GM20000 (cell line): ENCODE measurements around the gene VAV2.

Experiments
- DNase-seq: peaks from one replicate; pipeline ENCODE4 v3.0.0; 2012; ENCODE audit warnings: low spot score
- CTCF ChIP-seq: IDR thresholded peaks from 2 replicates; pipeline ENCODE4 v1.5.1; 2012; ENCODE audit warnings: mild to moderate bottlenecking, control low read depth; ENCODE audit errors: extremely low read depth, missing control alignments

The VAV2 gene

DNA sequence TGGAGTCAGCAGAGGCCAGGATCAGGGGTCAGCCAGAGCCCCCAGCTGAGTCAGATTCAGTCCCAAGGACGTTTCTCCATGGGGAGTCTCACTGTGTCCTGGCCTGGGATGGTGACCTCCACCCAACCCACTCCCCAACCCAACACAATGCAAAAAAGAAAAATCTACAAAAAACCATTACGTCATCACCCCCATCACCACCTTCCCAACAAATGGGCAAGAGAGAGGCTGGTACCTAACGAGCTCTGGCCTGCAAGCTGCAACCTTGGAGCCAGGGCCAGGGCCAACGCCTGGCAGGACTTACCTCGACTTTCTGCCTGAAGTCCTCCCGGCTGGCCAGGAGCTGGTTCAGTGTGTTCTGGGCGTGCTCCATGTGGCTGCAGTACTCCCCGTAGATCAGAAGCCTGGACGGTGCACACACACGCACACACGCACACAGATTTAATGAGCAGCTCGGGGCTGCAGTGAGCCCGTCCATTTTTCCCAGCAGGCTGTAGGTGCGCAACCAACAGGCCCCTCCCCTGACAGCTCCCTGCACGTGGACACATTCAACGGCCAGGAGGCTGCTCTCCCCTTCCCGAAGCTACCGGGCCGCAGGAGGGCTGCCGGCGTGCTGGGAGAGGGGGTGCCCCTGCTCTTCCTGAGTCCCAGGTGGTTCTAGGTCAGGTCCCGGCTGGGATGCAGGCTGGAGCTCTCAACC lies 194.6 kb downstream of the VAV2 start:
- no peak for DNase-seq
- TF ChIP-seq CTCF: no peak

GRCh38 chr9:133796562-133796961 lies 195.6 kb downstream of the VAV2 start:
- no peak for TF ChIP-seq CTCF
- DNase-seq: no peak

- TF ChIP-seq CTCF: no peak
These were observed 197.1 kb downstream of the VAV2 start for GRCh38 chr9:133795049-133795448.

GRCh38 chr9:133794016-133794760 lies 197.9 kb downstream of the VAV2 start:
- no peak for TF ChIP-seq CTCF
- DNase-seq: no peak

More at GRCh38 chr9:133795049-133795448, 197.1 kb downstream of the VAV2 start:
- no peak for DNase-seq

- TF ChIP-seq CTCF: no peak
- no peak for DNase-seq
These were observed 198.7 kb downstream of the VAV2 start for GRCh38 chr9:133793471-133793870.

GRCh38 chr9:133792721-133793470 lies 199.2 kb downstream of the VAV2 start:
- peak; percentile 90 for DNase-seq
- peak; percentile 93 for TF ChIP-seq CTCF
